ENCODE data around the gene WNT16. TPM values are rescaled to one million over a fixed set of nuclear protein-coding genes. Genes with fewer than 3 reads are reported as not detected.

The WNT16 gene
- total RNA-seq, 2 donors from 2014 or later, result not detected

GRCh38 chr7:121294448-121294992 lies 34.3 kb upstream of the WNT16 start:
- H3K36me3 ChIP-seq, result peaks cover 14% of the 10 kb centered on the region
- ATAC-seq (ENCODE audit: insufficient number of reproducible peaks, low FRiP score, low read depth), result no peak

GRCh38 chr7:121297843-121298242 lies 31.0 kb upstream of the WNT16 start:
- H3K4me3 ChIP-seq, result no peak overlapping the region

More at GRCh38 chr7:121294448-121294992, 34.3 kb upstream of the WNT16 start:
- no peak overlapping the region for H3K4me3 ChIP-seq
- no peaks in the 10 kb centered on the region for H3K9me3 ChIP-seq
- no peaks in the 10 kb centered on the region for H3K4me1 ChIP-seq (ENCODE audit: control insufficient read depth in 1 of 2, low read depth in 2 of 2)
- no peak overlapping the region for H3K27ac ChIP-seq
- H3K27me3 ChIP-seq (replicated peaks; ENCODE audit: insufficient read depth), result no peaks in the 10 kb centered on the region
- no peak for TF ChIP-seq CTCF (IDR thresholded peaks at IDR 0.05)
- DNase-seq (ENCODE audit: low spot score), result no peak

GRCh38 chr7:121298831-121299239 lies 30.0 kb upstream of the WNT16 start:
- Histone ChIP-seq H3K4me1 (ENCODE audit: control insufficient read depth in 1 of 2, low read depth in 2 of 2) (no peaks in the 10 kb centered on the region), H3K4me3 (no peak overlapping the region), H3K27me3 (replicated peaks; ENCODE audit: insufficient read depth) (no peaks in the 10 kb centered on the region), H3K36me3 (peaks cover 11% of the 10 kb centered on the region), H3K27ac (no peak overlapping the region), H3K9me3 (no peaks in the 10 kb centered on the region)
- ATAC-seq (ENCODE audit: insufficient number of reproducible peaks, low FRiP score, low read depth) (no peak), DNase-seq (ENCODE audit: low spot score) (no peak)
- TF ChIP-seq CTCF (IDR thresholded peaks at IDR 0.05), result no peak

More at GRCh38 chr7:121297843-121298242, 31.0 kb upstream of the WNT16 start:
- Histone ChIP-seq H3K9me3 (no peaks in the 10 kb centered on the region), H3K36me3 (peaks cover 11% of the 10 kb centered on the region), H3K4me1 (ENCODE audit: control insufficient read depth in 1 of 2, low read depth in 2 of 2) (no peaks in the 10 kb centered on the region), H3K27me3 (replicated peaks; ENCODE audit: insufficient read depth) (no peaks in the 10 kb centered on the region), H3K27ac (no peak overlapping the region)
- ATAC-seq (ENCODE audit: insufficient number of reproducible peaks, low FRiP score, low read depth), result no peak
- DNase-seq (ENCODE audit: low spot score), result no peak
- TF ChIP-seq CTCF (IDR thresholded peaks at IDR 0.05), result no peak

- no peak for TF ChIP-seq CTCF (IDR thresholded peaks at IDR 0.05)
- Histone ChIP-seq H3K9me3 (no peaks in the 10 kb centered on the region), H3K27ac (no peak overlapping the region), H3K4me1 (ENCODE audit: control insufficient read depth in 1 of 2, low read depth in 2 of 2) (no peaks in the 10 kb centered on the region), H3K4me3 (no peak overlapping the region), H3K36me3 (peaks cover 1% of the 10 kb centered on the region), H3K27me3 (replicated peaks; ENCODE audit: insufficient read depth) (no peaks in the 10 kb centered on the region)
- DNase-seq (ENCODE audit: low spot score) (no peak), ATAC-seq (ENCODE audit: insufficient number of reproducible peaks, low FRiP score, low read depth) (no peak)
Observed at GRCh38 chr7:121300685-121301420, 27.9 kb upstream of the WNT16 start.

GRCh38 chr7:121301446-121302213 lies 27.2 kb upstream of the WNT16 start:
- H3K27me3 ChIP-seq (replicated peaks; ENCODE audit: insufficient read depth), result no peaks in the 10 kb centered on the region
- no peak for ATAC-seq (ENCODE audit: insufficient number of reproducible peaks, low FRiP score, low read depth)

More at GRCh38 chr7:121301446-121302213, 27.2 kb upstream of the WNT16 start:
- no peak overlapping the region for H3K27ac ChIP-seq
- TF ChIP-seq CTCF (IDR thresholded peaks at IDR 0.05), result no peak
- no peaks in the 10 kb centered on the region for H3K4me1 ChIP-seq (ENCODE audit: control insufficient read depth in 1 of 2, low read depth in 2 of 2)
- no peaks in the 10 kb centered on the region for H3K9me3 ChIP-seq
- no peak for DNase-seq (ENCODE audit: low spot score)
- H3K4me3 ChIP-seq, result no peak overlapping the region
- no peaks in the 10 kb centered on the region for H3K36me3 ChIP-seq
